Measurements from ENCODE around the gene SWT1.
"Not testable (repeated sequence)": the region's sequence is repeated elsewhere in the genome, so short reads cannot be mapped to it uniquely, and the experiment has no call there.

The SWT1 gene

DNA sequence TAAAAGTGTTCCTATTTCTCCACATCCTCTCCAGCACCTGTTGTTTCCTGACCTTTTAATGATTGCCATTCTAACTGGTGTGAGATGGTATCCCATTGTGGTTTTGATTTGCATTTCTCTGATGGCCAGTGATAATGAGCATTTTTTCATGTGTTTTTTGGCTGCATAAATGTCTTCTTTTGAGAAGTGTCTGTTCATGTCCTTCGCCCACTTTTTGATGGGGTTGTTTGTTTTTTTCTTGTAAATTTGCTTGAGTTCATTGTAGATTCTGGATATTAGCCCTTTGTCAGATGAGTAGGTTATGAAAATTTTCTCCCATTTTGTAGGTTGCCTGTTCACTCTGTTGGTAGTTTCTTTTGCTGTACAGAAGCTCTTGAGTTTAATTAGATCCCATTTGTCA lies 95.4 kb downstream of the SWT1 start:
- not testable (repeated sequence) for DNase-seq

DNA sequence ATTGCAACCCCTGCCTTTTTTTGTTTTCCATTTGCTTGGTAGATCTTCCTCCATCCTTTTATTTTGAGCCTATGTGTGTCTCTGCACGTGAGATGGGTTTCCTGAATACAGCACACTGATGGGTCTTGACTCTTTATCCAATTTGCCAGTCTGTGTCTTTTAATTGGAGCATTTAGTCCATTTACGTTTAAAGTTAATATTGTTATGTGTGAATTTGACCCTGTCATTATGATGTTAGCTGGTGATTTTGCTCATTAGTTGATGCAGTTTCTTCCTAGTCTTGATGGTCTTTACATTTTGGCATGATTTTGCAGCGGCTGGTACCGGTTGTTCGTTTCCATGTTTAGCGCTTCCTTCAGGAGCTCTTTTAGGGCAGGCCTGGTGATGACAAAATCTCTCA lies 98.6 kb downstream of the SWT1 start:
- DNase-seq = not testable (repeated sequence)

DNA sequence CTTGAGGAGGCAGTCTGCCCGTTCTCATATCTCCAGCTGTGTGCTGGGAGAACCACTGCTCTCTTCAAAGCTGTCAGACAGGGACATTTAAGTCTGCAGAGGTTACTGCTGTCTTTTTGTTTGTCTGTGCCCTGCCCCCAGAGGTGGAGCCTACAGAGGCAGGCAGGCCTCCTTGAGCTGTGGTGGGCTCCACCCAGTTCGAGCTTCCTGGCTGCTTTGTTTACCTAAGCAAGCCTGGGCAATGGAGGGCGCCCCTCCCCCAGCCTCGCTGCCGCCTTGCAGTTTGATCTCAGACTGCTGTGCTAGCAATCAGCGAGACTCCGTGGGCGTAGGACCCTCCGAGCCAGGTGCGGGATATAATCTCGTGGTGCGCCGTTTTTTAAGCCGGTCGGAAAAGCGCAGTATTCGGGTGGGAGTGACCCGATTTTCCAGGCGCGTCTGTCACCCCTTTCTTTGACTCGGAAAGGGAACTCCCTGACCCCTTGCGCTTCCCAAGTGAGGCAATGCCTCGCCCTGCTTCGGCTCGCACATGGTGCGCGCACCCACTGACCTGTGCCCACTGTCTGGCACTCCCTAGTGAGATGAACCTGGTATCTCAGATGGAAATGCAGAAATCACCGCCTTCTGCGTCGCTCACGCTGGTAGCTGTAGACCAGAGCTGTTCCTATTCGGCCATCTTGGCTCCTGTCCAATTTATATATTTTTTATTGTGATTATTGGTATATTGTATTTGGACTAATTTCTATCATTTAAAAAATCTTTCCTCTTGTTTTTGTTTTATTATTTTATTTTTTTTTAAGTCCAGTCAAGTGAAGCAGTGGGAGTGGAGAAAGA lies 100.4 kb downstream of the SWT1 start:
- not testable (repeated sequence) for DNase-seq

DNA sequence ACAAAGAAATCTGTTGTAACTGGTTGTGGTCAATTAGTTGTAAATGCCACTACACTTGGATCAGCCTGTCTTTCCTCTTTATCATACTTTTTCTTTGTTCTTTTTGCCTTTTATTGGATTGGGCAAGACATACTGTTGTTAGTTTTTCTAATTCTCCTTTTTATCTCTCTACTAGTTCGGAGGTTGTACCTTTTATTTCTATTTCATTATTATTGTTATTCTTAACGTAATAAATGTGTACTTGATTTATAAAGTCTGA lies 100.9 kb downstream of the SWT1 start:
- no peak for DNase-seq

DNA sequence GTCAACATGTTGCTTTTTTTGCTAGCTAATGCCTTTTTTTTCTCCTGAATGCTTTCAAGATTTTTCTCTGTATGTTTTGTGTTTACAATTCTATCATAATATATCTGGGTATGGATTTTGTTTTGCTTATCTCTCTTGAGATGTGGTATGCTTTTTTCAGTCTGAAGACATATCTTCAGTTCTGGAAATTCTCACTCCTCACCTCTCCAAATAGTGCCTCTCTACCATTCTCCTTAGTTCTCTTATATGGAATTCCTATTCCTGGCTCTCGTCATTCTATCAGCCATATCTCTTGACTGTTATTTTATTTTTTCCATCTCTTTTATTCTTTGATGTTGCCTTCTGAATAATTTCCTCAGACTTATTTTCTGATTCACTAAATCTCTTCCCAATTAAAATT lies 101.7 kb downstream of the SWT1 start:
- DNase-seq = no peak

DNA sequence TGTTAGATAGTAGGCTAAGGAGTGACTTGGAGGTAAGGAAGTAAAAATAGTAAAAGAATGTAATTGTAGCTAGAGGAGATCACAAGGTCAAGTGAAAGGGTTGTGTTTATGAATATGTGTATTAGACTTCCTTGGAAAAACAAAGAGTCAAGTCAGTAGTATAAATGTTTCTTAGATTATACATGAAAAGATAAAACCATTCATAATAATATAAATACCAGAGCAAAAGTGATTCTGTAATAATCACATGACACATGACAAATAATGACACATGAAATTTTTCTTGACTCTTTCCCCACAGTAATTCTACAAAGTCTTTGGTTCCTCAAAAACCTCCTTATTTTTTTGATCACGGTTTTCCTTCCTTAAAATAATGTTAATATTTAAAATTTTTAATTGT lies 103.6 kb downstream of the SWT1 start:
- no peak for DNase-seq

DNA sequence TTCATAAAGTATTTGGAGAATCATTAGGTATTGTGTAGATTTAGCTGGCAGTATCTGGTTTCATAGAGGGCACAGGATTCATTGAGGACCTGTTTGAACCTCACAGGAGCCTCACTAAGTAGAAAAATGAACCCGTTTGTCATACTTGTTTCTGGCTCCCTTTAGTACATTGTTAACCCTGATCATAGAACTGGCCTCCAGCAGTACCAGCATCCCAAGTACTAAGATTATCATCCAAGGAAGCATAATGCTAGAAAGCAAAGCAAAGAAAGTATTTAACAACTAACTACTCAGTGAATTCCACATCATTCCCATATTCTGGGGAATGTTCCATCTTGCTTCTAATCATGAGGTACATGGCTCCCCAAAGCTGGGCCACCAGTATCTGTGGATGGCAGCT lies 105.2 kb downstream of the SWT1 start:
- DNase-seq = no peak

DNA sequence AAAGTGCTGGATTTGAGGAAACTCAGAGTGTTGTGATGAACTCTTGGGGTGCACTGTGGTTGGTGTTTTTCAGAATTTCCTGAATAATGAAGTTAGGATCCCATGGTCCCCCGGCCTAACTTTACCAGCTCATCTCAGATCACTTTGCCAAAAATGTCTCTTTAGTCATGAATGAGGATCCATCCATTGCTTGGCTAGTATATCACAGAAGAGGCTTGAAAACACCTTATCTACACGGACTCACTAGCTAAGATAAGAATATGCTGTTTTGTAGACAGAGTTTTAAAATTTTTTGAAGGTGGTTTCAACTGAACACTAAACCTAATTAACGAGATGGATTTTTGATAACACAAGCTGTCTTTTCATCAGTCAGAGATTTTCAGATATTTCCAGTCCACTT lies 106.3 kb downstream of the SWT1 start:
- no peak for DNase-seq

DNA sequence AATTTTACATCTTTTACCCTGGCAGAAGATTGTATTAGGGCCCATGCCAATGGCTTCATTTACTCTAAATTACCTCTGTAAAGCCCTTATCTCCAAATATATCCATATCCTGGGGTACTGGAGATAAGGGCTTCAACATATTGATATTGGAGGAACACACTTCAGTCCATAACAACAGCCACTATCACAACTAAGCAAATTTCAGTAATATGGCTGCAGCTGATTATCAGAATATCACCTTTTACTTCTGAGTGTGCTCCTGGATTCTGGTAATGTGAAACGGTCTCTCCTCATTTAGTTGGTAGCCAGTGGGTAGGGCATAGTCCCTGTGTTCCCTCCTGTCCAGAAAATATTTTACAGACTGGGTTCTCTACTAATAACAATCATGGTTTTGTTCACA lies 106.8 kb downstream of the SWT1 start:
- no peak for DNase-seq

DNA sequence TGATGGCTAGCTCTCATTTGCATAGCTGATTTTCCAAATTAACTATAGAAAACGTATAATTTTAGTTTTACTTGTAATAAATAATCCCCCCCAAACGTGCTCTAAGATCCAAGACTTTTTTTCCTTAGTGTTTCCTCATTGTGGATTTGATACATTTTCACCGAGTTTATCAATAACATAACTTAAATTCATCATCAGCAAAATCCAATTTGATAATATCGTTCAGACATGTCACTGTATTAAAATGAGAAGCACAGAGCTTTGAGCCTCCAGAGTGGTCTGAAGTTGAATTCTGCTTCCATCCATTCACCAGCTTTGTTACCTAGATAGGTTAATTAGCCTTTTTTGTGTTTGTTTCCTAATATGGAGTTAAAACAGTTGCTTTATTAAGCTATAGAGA lies 108.3 kb downstream of the SWT1 start:
- no peak for DNase-seq

DNA sequence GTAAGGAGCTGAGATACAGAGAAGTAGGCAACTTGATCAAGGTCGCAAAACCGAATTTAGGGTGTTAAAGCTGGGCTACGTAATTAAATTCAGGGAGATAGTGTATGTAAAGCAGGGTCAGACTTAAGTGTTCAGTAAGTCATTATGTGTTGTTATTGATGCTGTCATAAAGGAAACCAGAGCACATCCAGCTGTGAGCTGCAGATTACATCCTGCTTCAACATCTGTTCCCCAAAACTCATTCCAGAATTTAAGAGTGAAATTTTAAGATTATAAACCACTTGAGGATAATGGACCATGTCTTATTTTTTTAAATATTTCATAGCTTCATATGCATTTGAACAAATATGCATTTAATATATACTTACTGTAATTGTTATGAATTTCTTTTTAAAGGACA lies 110.3 kb downstream of the SWT1 start:
- no peak for DNase-seq

DNA sequence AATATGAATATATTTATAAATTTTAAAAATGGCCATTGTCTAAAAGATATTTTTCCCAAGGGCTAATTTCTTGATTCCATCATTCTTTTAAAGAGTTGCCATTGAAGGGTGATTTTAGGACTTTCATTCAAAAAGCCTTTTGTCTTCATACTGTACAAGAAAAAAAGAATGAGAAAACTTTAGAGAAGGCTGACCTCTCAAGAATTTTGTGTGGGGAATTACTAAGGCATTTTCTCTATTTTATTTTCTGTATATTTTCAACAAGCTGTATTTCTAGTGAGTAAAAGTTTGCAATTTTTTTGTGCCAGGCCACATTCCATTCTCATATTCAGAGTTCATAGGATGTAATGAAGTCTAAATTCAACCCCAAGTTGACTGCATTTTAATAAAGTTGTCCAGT lies 110.7 kb downstream of the SWT1 start:
- no peak for DNase-seq

DNA sequence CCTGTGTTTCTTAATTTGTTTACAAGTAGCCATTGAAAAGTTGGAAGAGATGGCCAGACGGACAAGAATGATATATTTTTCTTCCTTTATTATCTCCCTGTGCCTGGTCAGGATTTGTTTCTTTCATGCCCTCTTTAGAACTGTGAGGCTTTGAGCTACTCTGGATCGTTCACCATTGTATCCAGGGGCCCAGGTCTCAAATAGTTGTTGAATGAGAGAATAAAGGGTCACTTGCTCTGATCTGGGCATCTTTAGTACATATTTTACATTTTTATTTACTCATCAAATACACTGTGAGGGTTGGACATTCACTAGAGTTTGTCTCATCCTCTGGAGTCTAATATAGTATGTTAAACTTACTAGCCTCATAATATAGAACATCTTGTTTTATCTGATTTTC lies 111.4 kb downstream of the SWT1 start:
- no peak for DNase-seq

DNA sequence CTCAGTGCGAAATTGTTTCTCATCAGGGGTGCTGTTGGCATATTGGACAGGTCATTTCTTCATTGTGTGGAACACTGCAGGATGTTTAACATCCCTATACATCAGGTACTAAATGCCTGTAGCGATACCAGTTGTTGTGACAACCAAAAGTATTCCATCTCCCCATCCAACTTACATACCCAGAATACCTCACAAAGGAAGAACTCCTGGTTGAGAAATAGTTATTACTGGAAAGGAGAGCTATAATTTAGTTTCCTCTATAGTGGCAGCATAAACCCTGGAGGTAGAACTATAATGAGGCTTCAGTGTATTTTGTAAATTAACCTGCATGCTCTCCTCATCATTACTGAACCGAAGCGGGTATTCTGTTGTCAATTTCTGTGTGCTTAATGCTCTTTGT lies 115.0 kb downstream of the SWT1 start:
- no peak for DNase-seq

DNA sequence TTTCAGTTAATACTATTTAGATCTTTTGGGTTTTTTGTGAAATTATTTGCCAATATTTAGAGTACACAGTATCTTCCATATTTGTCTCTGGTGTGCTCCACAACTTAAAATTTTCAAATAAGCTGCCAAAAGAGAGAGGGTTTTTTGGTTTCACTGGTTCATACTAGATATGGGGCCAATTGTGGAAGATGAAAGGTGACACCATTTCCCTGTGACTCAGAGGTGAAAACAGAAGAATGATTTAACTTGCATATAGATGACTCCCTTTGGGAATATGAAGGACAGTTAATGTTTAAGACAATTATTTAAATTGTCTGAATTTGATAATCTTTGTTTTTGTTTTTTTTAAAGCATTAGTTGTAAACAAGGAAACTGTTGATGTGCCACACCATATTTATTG lies 122.6 kb downstream of the SWT1 start:
- no peak for DNase-seq

DNA sequence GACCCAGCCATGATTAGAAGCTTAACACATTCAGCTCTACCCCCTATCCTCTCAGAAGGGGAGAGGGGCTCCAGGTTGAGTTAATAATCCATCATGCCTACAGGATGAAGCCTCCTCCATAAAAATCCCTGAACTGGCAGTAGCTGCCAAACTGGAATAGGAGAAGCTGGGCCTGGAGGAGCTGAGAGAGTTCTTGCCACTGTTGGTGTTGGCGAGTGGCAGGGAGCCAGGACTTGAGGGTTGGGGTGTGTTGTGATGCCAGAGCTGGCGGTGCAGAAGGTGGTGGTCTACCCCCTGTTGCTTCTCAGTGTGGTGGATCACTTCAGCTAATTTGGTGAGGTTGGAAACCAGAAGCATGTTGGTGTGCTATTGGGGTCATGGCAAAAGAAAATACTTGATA lies 123.6 kb downstream of the SWT1 start:
- no peak for DNase-seq

DNA sequence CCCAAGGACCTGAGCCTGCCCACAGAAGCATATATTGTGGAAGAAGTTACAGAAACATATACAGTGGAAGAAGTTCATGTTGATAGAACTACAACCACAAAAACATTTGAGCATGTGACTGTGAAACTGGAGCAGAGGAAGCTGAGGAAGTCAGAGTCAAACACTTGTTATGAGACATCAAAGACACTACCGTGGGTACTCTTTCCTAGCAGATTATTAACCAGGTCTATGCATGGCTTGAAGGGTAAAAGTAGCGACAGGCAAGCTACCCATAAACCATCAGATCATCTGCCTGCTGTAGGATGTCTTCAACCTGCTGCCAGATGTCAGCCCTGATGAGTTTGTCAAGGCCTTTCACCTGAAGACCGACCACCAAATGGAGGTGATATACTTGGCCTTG lies 124.3 kb downstream of the SWT1 start:
- no peak for DNase-seq

DNA sequence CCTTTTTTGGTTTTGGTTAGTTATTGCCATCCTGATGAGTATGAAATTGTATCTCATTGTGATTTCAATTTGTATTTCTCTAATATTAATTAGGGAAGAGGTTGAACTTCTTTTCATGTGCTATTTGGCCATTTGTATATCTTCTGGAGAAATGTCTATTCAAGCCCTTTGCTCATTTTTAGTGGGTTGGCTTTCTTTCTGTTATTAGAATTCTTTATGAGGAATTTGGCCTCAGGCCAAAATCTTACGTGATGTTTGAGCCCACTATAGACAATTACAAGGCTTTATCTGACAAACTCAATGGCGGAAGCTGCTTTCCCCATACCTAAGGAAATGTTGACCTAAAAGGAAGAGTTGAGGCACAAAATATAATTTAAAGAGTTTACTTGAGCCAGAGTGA lies 127.1 kb downstream of the SWT1 start:
- DNase-seq = no peak

DNA sequence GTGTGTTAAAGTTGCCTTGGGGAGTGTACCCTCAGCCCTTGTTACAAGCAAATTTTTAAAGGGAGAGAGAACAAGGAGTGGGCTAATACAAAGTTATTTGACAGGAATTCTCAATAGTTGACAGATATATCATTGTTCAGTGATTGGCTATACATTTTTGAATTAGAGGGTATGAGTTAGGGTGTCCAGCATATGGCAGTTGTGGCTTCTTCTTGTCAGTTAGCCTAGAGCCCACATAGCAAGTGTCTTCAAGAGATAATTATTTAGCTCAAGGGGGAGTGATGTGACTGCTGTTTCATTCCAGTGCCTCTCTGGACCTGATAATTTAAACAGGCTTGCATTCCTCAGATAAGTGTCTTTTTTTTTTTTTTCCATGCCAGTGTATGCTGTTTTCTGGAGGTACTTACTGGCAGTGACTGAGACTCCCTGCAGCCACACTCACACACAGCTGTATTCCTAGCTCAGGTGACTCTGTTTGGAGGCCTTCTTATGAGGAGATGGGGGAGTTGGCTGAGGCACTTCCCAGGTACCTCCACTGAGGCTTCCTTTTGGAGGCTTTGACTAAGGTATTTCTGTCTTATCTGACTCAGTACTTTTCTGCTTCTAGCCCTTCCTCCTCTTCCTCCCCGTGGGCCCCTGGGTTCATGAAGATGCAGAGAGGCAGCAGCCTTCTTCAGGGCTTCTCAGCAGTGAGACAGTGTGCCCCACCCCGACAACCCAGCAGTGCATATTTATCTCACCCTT lies 127.7 kb downstream of the SWT1 start:
- DNase-seq = no peak

DNA sequence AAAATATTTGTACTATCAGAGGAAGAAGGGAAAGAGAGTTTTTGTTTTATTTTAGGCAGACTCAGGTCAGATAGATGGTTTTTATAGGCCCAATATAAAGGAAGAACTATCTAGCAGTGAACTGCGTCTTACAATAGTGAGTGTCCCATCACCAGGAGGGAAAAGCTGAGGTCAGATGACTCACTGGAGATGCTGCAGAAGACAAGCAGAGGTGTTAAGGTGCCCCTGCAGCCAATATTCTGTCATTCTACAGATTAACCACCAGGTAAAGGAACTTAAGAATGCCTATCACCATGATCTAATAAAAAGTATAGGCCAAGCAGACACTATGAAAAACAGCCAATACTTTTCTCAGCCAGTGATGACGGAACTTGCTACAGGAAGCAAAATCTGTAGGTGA lies 130.5 kb downstream of the SWT1 start:
- DNase-seq = no peak

DNA sequence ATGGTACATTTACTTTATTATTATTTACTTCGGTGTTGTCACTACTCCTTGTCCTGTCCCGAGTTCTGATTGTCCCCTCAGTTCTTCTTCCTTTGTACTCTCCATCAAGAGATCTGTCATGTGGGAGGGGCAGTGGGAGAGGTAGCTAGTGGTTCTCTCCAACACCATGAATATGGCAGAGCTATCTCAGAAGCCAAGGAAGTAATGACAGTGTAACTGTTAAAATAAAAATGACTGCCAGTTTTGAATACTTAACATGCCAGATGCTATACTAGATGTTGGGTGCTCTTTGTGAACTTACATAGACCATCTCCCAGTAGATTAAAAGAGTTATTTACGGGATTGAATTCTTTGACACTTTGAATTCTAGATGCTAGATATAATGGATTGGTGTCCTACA lies 131.5 kb downstream of the SWT1 start:
- DNase-seq = no peak

DNA sequence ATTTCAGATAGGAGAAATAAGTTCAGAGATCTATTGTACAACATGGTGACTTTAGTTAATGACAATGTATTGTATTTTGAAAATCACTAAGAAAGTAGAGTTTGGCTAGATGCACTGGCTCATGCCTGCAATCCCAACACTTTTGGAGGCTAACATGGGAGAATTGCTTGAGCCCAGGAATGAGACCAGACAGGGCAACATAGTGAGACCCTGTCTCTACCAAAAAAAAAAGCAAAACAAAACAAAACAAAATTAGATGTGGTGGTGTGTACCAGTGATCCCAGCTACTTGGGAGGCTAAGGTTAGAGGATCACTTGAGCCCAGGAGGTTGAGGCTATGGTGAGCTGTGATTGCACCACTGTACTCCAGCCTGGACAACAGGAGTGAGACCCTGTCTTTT lies 132.9 kb downstream of the SWT1 start:
- DNase-seq = no peak

DNA sequence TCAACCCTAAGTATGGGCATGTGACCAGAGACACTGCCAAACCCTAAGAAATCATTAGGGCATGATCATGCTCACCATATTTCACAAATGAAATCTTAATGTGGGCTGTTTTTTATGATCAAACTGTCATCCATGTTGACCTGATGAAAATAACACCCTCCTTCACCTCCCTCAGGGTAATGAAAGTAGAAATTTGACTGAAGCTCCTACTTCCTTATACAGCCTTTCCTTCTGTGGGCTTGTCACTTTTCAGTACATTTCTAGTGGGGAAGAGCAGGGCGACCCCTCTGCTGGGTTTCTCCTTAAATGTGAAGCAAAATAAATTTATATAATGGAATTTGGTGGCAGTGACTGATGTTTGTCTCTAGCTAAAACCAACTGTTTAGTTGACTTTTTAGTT lies 134.2 kb downstream of the SWT1 start:
- no peak for DNase-seq

DNA sequence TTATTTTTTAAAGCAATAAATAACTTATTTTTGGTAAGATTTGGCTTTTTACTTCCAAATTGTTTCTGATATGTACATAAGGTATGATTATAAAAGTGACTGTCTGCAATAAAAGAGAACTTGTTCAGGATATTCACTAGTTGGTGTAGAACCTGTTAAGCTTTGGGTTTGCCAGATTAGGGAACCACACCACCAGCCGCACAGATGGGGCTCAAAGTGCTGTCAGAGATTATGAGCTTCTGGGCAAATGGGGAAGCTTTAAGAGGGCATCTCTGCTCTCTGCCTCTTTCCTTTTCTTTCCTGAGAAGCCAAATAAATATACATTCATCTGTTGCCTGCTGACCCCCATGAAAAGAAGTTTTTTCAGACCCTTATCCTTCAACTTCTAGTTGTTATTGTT lies 134.7 kb downstream of the SWT1 start:
- no peak for DNase-seq

DNA sequence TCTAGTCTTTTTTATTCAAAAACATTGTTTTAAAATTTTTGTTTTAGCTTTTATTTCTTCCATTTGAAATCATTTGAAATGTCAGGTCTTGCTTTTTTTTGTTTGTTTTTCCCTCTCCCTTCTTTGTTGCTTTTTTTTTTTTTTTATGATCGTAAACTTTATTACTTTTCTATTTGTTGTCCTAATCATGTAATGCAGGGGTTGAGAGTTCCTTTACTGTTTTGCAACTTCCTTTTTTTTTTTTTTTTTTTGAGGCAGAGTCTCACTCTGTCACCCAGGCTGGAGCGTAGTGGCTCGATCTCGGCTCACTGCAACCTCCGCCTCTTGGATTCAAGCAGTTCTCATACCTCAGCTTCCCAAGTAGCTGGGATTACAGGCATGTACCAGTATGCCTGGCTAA lies 135.3 kb downstream of the SWT1 start:
- no peak for DNase-seq

Measured in activated CD8-positive, alpha-beta memory T cell treated with anti-CD3 and anti-CD28 coated beads, Interleukin-2, amount 50 U/mL, for 4 hours (primary cell).